ENCODE measurements around the gene RNF220. TPM values are rescaled to one million over a fixed set of nuclear protein-coding genes. Genes with fewer than 3 reads are reported as not detected.

The RNF220 gene
- polyA plus RNA-seq, 1 of the 3 experiments (the other 2 are of a cell fraction) = 83.7 TPM

GRCh38 chr1:44645476-44646244, 240.6 kb downstream of the RNF220 start:
- Histone ChIP-seq H3K36me3 (replicated peaks in 1 of 2; ENCODE audit: control insufficient read depth in 1 of 2, insufficient read depth in 2 of 2, low read length in 1 of 2) (peaks cover 5 to 81% of the 10 kb centered on the region in 2 experiments), H3K9me2 (no peaks in the 10 kb centered on the region), H3K27ac (ENCODE audit: low read depth in 2 of 2, low read length in 1 of 2) (no peak overlapping the region), H3K27me3 (ENCODE audit: insufficient read depth) (no peaks in the 10 kb centered on the region), H3K4me3 (ENCODE audit: low read depth in 2 of 2, low read length in 1 of 2) (no peak overlapping the region), H3K4me2 (no peak overlapping the region), H3K9me3 (no peaks in the 10 kb centered on the region), H3K79me2 (ENCODE audit: insufficient read depth) (no peaks in the 10 kb centered on the region), H2AFZ (ENCODE audit: low read depth) (no peak overlapping the region), H3K9ac (no peak overlapping the region), H3K4me1 (ENCODE audit: control insufficient read depth in 1 of 2, insufficient read depth in 2 of 2, low read depth in 1 of 2, low read length in 1 of 2) (peaks cover 0 to 49% of the 10 kb centered on the region in 2 experiments; a peak in 1 of 4 replicates), H4K20me1 (ENCODE audit: insufficient read depth) (no peaks in the 10 kb centered on the region), H3F3A (replicated peaks; ENCODE audit: insufficient read depth) (no peaks in the 10 kb centered on the region)
- no peak for DNase-seq
- ChIA-PET POLR2A (interaction anchor here (1.9 to 2.8 kb wide), 2 partner anchors 9 to 14 kb away, joined by 6 to 22 read pairs; no protein-coding TSS in a partner anchor), CTCF (interaction anchor here (1.6 to 3.0 kb wide), 2 partner anchors 36 to 428 kb away, joined by 5 to 21 read pairs; no protein-coding TSS in a partner anchor)
- TF ChIP-seq IRF3 (IDR thresholded peaks at IDR 0.05; ENCODE audit: low read depth, low read length) (no peak), SIN3A (IDR thresholded peaks at IDR 0.05; ENCODE audit: borderline replicate concordance, low read depth, low read length) (no peak), NFIC (IDR thresholded peaks at IDR 0.05; ENCODE audit: borderline replicate concordance) (no peak), RCOR1 (IDR thresholded peaks at IDR 0.05; ENCODE audit: low read length) (no peak), MXI1 (IDR thresholded peaks at IDR 0.05; ENCODE audit: low read depth, low read length) (no peak), GABPA (IDR thresholded peaks at IDR 0.05; ENCODE audit: low read depth) (no peak), PBX3 (IDR thresholded peaks at IDR 0.05) (no peak), RXRA (IDR thresholded peaks at IDR 0.05; ENCODE audit: borderline replicate concordance, low read depth) (no peak), FOXM1 (IDR thresholded peaks at IDR 0.05; ENCODE audit: low read depth) (no peak), RFX5 (IDR thresholded peaks at IDR 0.05; ENCODE audit: low read length) (no peak)
- WGBS (ENCODE audit: low lambda C conversion rate) = 100% methylated on average over 12 of the region's 18 CpGs

DNA sequence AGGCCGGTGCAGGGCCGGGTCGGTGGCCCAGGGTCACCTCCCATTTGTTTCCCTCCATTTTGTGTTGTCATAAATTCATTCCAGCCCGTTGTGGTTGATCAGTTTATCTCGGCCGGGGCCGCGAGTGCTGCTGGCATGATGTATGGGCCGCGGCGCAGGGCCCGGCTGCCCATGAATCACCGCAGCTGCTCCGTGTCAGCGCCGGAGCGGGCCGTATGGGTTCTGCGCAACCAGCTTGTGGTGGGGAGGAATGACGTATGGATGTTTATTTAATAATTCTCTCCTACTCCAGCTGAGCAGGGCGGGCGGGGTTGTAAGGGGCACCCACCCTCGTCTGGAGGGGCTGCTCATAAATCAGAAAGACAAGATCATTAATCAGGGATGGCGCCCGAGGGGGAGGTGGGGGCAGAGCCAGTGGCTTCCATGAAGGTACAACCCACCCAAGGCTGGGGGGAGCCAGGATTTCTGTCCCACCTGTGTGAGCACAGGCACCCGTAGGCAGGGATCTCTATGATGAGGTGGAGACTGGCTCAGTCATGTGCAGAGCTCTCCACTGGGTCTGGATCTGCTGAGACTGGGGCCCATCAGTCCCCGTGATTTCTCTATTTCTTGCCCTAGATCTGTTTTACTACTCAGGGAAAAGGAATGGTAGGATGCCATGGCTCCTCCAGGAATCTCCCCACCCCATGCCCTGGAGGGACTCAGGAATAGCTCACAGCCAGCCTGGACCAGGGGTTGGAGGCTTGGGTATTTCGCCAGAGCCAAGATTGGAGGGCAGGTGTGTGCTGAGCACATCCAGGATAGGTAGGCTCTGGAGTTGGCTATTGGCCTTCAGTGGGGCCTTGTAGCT, 241.4 kb downstream of the RNF220 start:
- Histone ChIP-seq H3K36me3 (replicated peaks in 1 of 2; ENCODE audit: control insufficient read depth in 1 of 2, insufficient read depth in 2 of 2, low read length in 1 of 2) (peaks cover 0 to 81% of the 10 kb centered on the region in 2 experiments), H3K4me1 (ENCODE audit: control insufficient read depth in 1 of 2, insufficient read depth in 2 of 2, low read depth in 1 of 2, low read length in 1 of 2) (peaks cover 0 to 51% of the 10 kb centered on the region in 2 experiments; a peak in 1 of 4 replicates), H3K27ac (ENCODE audit: low read depth in 2 of 2, low read length in 1 of 2) (no peak overlapping the region), H4K20me1 (ENCODE audit: insufficient read depth) (no peaks in the 10 kb centered on the region), H3K9me2 (no peaks in the 10 kb centered on the region), H2AFZ (ENCODE audit: low read depth) (no peak overlapping the region), H3K9me3 (no peaks in the 10 kb centered on the region), H3K9ac (no peak overlapping the region), H3K4me3 (ENCODE audit: low read depth in 2 of 2, low read length in 1 of 2) (no peak overlapping the region), H3K79me2 (ENCODE audit: insufficient read depth) (no peaks in the 10 kb centered on the region), H3K4me2 (no peak overlapping the region), H3F3A (replicated peaks; ENCODE audit: insufficient read depth) (peaks cover 4% of the 10 kb centered on the region), H3K27me3 (ENCODE audit: insufficient read depth) (no peaks in the 10 kb centered on the region)
- ChIA-PET CTCF (interaction anchor here (1.1 to 7.5 kb wide), 8 partner anchors 10 to 429 kb away, joined by 3 to 163 read pairs (median 5); no protein-coding TSS in a partner anchor), POLR2A (interaction anchor here (1.6 to 2.8 kb wide), 3 partner anchors 10 to 14 kb away, joined by 3 to 22 read pairs (median 6); no protein-coding TSS in a partner anchor)
- no peak for TF ChIP-seq POLR2AphosphoS5 (IDR thresholded peaks at IDR 0.05; ENCODE audit: low read depth, low read length)
- TF ChIP-seq TCF12 (IDR thresholded peaks at IDR 0.05) = no peak
- TF ChIP-seq YY1 (IDR thresholded peaks at IDR 0.05; ENCODE audit: low read depth) = no peak
- TF ChIP-seq MEF2A (IDR thresholded peaks at IDR 0.05; ENCODE audit: borderline replicate concordance, low read depth) = no peak
- TF ChIP-seq SMC3 (IDR thresholded peaks at IDR 0.05; ENCODE audit: low read depth, low read length) = no peak
- no peak for TF ChIP-seq SIN3A (IDR thresholded peaks at IDR 0.05; ENCODE audit: borderline replicate concordance, low read depth, low read length)
- TF ChIP-seq JUND (IDR thresholded peaks at IDR 0.05) = no peak
- no peak for TF ChIP-seq RAD21 (IDR thresholded peaks at IDR 0.05; ENCODE audit: low read length)
- TF ChIP-seq USF1 (IDR thresholded peaks at IDR 0.05; ENCODE audit: borderline replicate concordance, low read depth) = no peak
- TF ChIP-seq RFX5 (IDR thresholded peaks at IDR 0.05; ENCODE audit: low read length) = no peak
- TF ChIP-seq NFIC (IDR thresholded peaks at IDR 0.05; ENCODE audit: borderline replicate concordance) = no peak
- no peak for DNase-seq
- WGBS (ENCODE audit: low lambda C conversion rate) = 97% methylated on average over 27 of the region's 28 CpGs

Data from SK-N-SH (cell line).